GM12878 (cell line): Measurements from ENCODE around the gene SMYD5. TPM values are rescaled to one million over a fixed set of nuclear protein-coding genes. Genes with fewer than 3 reads are reported as not detected.

Experiments
- ATAC-seq: fragments of 200-7000 bp; cut with Tn5 transposase; 3 replicates; pipeline ENCODE4 v1.9.1; 2020; ENCODE audit warnings: mild to moderate bottlenecking, moderate library complexity
- BruUV-seq: library from RNA; stranded (reverse); fragments of 400-500 nt; replicated peaks from 2 replicates; lab custom pipeline; 2021; lab: Mats Ljungman, UMichigan
- CTCF ChIA-PET: fragments of 300-600 bp; sonication (Branson Sonifier 250); formaldehyde crosslinking; extraction: SDS; loops from one replicate; lab custom pipeline; 2021; ENCODE audit warnings: inconsistent platforms; lab: Yijun Ruan, JAX
- POLR2A ChIA-PET: fragments of 350-600 bp; formaldehyde crosslinking; extraction: SDS; loops from one replicate; lab custom pipeline; 2021; ENCODE audit warnings: inconsistent platforms; lab: Charles Lee
- RAD21 ChIA-PET: fragments of 300-600 bp; sonication (Branson Sonifier 250); formaldehyde crosslinking; loops from one replicate; lab custom pipeline; 2023; ENCODE audit warnings: antibody characterized with exemption; ENCODE audit not compliant: unreplicated experiment; lab: Charles Lee
- SMC1A ChIA-PET: fragments of 300-600 bp; sonication (Branson Sonifier 250); formaldehyde crosslinking; loops from one replicate; lab custom pipeline; 2023; ENCODE audit not compliant: unreplicated experiment, uncharacterized antibody; lab: Charles Lee
- DNase-seq: peaks from one replicate; pipeline ENCODE4 v3.0.0-alpha.2; 2011; ENCODE audit warnings: low read depth, low spot score
- FAIRE-seq: peaks from 3 replicates; lab custom pipeline; 2011; peaks lifted over from hg19 to GRCh38; lab: Jason Lieb, UNC
- H2AFZ ChIP-seq: 2 replicates; pipeline ENCODE4 v1.6.0; 2011; ENCODE audit warnings: low read depth, low read length, control low read depth; ENCODE audit not compliant: control insufficient read depth
- H3K27ac ChIP-seq: 2 replicates; pipeline ENCODE4 v1.5.1; 2011; ENCODE audit warnings: control low read depth; ENCODE audit not compliant: control insufficient read depth, insufficient read depth
- H3K27me3 ChIP-seq, 2 experiments: replicated peaks in 1 of 2; 2 replicates each; pipeline versions ENCODE4 v1.6.0 to v1.6.1; 2011; ENCODE audit warnings: low read length in 1 of 2; ENCODE audit not compliant: control insufficient read depth in 2 of 2, insufficient read depth in 2 of 2
- H3K36me3 ChIP-seq, 2 experiments: 2 replicates each; pipeline ENCODE4 v1.5.1; 2011; ENCODE audit warnings: low read length in 1 of 2; ENCODE audit not compliant: control insufficient read depth in 2 of 2, insufficient read depth in 2 of 2
- H3K4me1 ChIP-seq: 2 replicates; pipeline ENCODE4 v1.6.1; 2011; ENCODE audit warnings: mild to moderate bottlenecking, low read length, moderate library complexity, mixed read lengths; ENCODE audit not compliant: control insufficient read depth, insufficient read depth
- H3K4me2 ChIP-seq: 2 replicates; pipeline ENCODE4 v1.6.0; 2011; ENCODE audit warnings: control low read depth; ENCODE audit not compliant: control insufficient read depth, insufficient read depth
- H3K4me3 ChIP-seq: fragments of 200-600 bp; sonication (generic); 2 replicates; pipeline ENCODE4 v1.5.1; 2016
- H3K79me2 ChIP-seq: 2 replicates; pipeline ENCODE4 v1.6.0; 2011; ENCODE audit warnings: low read length; ENCODE audit not compliant: control insufficient read depth, insufficient read depth
- H3K9ac ChIP-seq: 2 replicates; pipeline ENCODE4 v1.8.0; 2011; ENCODE audit warnings: low read length, control low read depth, mixed read lengths; ENCODE audit not compliant: control insufficient read depth, insufficient read depth
- H3K9me3 ChIP-seq: replicated peaks from 3 replicates; pipeline ENCODE4 v1.5.1; 2011; ENCODE audit warnings: mild to moderate bottlenecking, low read length; ENCODE audit not compliant: control insufficient read depth, insufficient read depth
- H4K20me1 ChIP-seq: 2 replicates; pipeline ENCODE4 v1.6.0; 2011; ENCODE audit not compliant: control insufficient read depth, insufficient read depth
- CUX1 ChIP-seq: IDR thresholded peaks from 2 replicates; pipeline ENCODE4 v1.6.1; 2012; ENCODE audit warnings: improper control_type of control experiment, low read depth, low read length; ENCODE audit not compliant: insufficient replicate concordance
- EP300 ChIP-seq, 2 experiments: fragments of 150-350 bp in 1 of 2; IDR thresholded peaks; 2 replicates each; pipeline ENCODE4 v1.6.1; 2011 to 2012; ENCODE audit warnings: low read depth in 2 of 2, low read length in 2 of 2, borderline replicate concordance in 1 of 2, improper control_type of control experiment in 1 of 2, inconsistent platforms in 1 of 2; ENCODE audit not compliant: control insufficient read depth in 1 of 2
- ESRRA ChIP-seq: IDR thresholded peaks from 2 replicates; pipeline ENCODE4 v1.6.1; 2012; ENCODE audit warnings: mild to moderate bottlenecking, low read length, improper control_type of control experiment
- MLLT1 ChIP-seq: fragments of 450-650 bp; IDR thresholded peaks from 2 replicates; pipeline ENCODE4 v1.6.1; 2016; ENCODE audit warnings: mild to moderate bottlenecking
- NFYA ChIP-seq: IDR thresholded peaks from 2 replicates; pipeline ENCODE4 v1.6.1; 2011; ENCODE audit warnings: low read depth, mild to moderate bottlenecking, low read length, improper control_type of control experiment, borderline replicate concordance
- NR2C1 ChIP-seq: fragments of 450-650 bp; IDR thresholded peaks from 2 replicates; pipeline ENCODE4 v1.6.1; 2017; ENCODE audit warnings: antibody characterized with exemption, mild to moderate bottlenecking, moderate library complexity
- SREBF2 ChIP-seq: IDR thresholded peaks from 2 replicates; pipeline ENCODE4 v1.6.1; 2012; ENCODE audit warnings: mild to moderate bottlenecking, low read length
- TCF12 ChIP-seq: IDR thresholded peaks from 2 replicates; pipeline ENCODE4 v1.6.1; 2011; ENCODE audit warnings: low read depth, mild to moderate bottlenecking, low read length
- ZBTB11 ChIP-seq: fragments of 450-650 bp; formaldehyde crosslinking; IDR thresholded peaks from 2 replicates; pipeline ENCODE4 v1.5.0; 2022; ENCODE audit warnings: mild to moderate bottlenecking, missing genetic modification characterization
- WGBS: methylation state at CpG from one replicate; pipeline ENCODE4 v1.1.6; 2016; ENCODE audit warnings: low lambda C conversion rate; ENCODE audit not compliant: insufficient replicate concordance, insufficient coverage; ENCODE audit errors: missing lambda C conversion rate; 5-methylcytosine and 5-hydroxymethylcytosine counted together
- in situ Hi-C: fragments of 300-500 bp; cut with MboI; formaldehyde crosslinking; loops from 9 replicates; pipeline ENCODE4 v1.14.3; 2018; ENCODE audit warnings: mixed read lengths
- intact Hi-C: fragments of 100-400 bp; cut with micrococcal nuclease; formaldehyde crosslinking; loops from one replicate; pipeline ENCODE4 v1.14.2; 2022; ENCODE audit not compliant: unreplicated experiment
- polyA plus RNA-seq, 11 experiments: library from polyadenylated mRNA; depleted of rRNA in 4 of 11; unstranded in 6 of 11; stranded (reverse) in 5 of 11; fragments of >200 nt; fragmentation: Nextera tagmentation in 4 of 11; fragmentation: Illumina TruSeq in 1 of 11; extraction: Ambion mirVana in 4 of 11; extraction: Trizol in 1 of 11; gene quantifications; 1 replicate in 1 of 11; 2 replicates in 10 of 11; pipeline versions ENCODE4 v1.2.1 to v1.2.3, GENCODE V29; 2011 to 2016; ENCODE audit warnings: inconsistent platforms in 2 of 11, missing spikeins in 2 of 11, low read depth in 1 of 11
- total RNA-seq, 4 experiments: library from RNA; depleted of rRNA in 3 of 4; stranded (reverse); fragments of >200 nt in 3 of 4; fragmentation: Illumina TruSeq in 1 of 4; extraction: Trizol in 1 of 4; gene quantifications; 2 replicates each; pipeline versions ENCODE4 v1.2.1 to v1.2.3, GENCODE V29; 2013 to 2021

SMYD5 gene
- total and polyA plus RNA-seq, 10 of the 15 experiments (the other 5 are each of a cell fraction or from before 2014, with no cell fraction given): 6.1 to 35.3 (median 26.4) TPM

DNA sequence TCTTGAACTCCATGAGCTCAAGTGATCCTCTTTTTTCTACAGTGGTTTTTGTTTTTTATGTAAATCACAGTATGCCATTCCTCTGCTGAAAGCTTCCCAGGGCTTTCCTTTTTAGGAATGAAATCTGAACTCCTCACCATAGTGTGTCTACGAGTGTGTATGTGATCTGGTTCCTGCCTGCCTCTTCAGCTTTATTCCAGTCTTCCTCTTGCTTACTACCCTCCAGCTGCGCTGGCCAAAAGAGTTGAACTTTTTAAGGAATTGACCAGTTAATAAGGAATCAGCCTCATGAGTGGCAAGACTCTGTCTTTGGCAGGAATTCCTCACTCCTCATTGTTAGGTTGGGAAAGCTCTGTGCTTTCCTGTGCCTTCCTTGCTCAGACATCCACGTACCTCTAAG, 24.1 kb downstream of the SMYD5 start (continued):
- TF ChIP-seq TCF12: no peak
- TF ChIP-seq EP300 (IDR thresholded peaks at IDR 0.05; ENCODE audit: borderline replicate concordance in 1 of 2, control insufficient read depth in 1 of 2, low read depth in 2 of 2, low read length in 2 of 2): no peak

DNA sequence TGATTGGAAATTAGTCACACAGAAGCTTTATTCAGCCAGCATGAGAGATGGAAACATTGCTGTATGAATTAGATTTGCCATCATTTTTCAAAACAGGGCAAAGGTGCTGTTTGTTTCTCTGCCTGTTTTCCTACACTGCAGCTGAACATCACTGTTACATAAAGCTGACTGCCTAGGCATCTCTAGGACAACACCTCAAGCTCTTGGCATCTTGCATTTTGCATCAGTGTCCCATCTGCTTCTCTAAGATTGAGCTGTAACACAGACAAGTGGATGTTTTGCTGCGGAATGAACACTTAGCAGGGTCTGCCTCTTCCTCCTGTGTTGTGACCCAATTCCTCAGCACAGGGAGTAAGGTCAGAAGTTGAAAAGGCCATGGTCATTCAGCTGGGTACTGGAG, 24.9 kb downstream of the SMYD5 start:
- H3K27ac ChIP-seq: no peak overlapping the region
- ChIA-PET SMC1A (interaction anchor here (0.6 to 5.2 kb wide), 7 partner anchors 8 to 255 kb away, joined by 3 to 39 read pairs (median 3); no protein-coding TSS in a partner anchor), POLR2A (interaction anchor here (0.5 to 0.9 kb wide), 3 partner anchors 9 to 375 kb away, joined by 3 to 7 read pairs (median 6); partner anchors contain the start of gene SMYD5), RAD21 (no interaction called here), CTCF (interaction anchor here (0.8 to 9.8 kb wide), 5 partner anchors 10 to 178 kb away, joined by 3 to 99 read pairs (median 3); partner anchors contain the start of gene EGR4)
- intact Hi-C loops: no loop called here
- no TSS peak for BruUV-seq
- H3K36me3 ChIP-seq: peaks cover 4 to 26% of the 10 kb centered on the region in 2 experiments
- no peak overlapping the region for H3K4me2 ChIP-seq
- H3K79me2 ChIP-seq: peaks cover 71% of the 10 kb centered on the region
- H3K9me3 ChIP-seq: no peaks in the 10 kb centered on the region
- 100% methylated on average over 1 of the region's 1 CpG for WGBS
- no peaks in the 10 kb centered on the region for H3K4me1 ChIP-seq
- FAIRE-seq: no peak
- no peak overlapping the region for H3K9ac ChIP-seq
- no peak for ATAC-seq
- in situ Hi-C loops: no loop called here
- no peaks in the 10 kb centered on the region for H3K27me3 ChIP-seq
- H3K4me3 ChIP-seq: no peak overlapping the region; the same call in 1 of the 2 replicates
- H2AFZ ChIP-seq: no peak overlapping the region
- H4K20me1 ChIP-seq: 0 out of 2 replicates have a peak, but pooled peaks cover 4% of the 10 kb centered on the region
- no peak for DNase-seq
- TF ChIP-seq NR2C1: no peak
- TF ChIP-seq CUX1: no peak
- no peak for TF ChIP-seq ZBTB11 (CRISPR knock-in tag)
- TF ChIP-seq SREBF2: no peak
- TF ChIP-seq MLLT1: no peak
- TF ChIP-seq ESRRA: no peak
- no peak for TF ChIP-seq NFYA
